Common myeloid progenitor, CD34-positive (primary cell): ENCODE measurements around the gene APBA1.

Experiments
- CTCF ChIA-PET: fragments of 350-600 bp; sonication (Branson Sonifier 250); formaldehyde crosslinking; loops from one replicate; lab custom pipeline; 2021; ENCODE audit warnings: antibody characterized with exemption; lab: Charles Lee
- POLR2A ChIA-PET: fragments of 350-600 bp; sonication (Branson Sonifier 250); formaldehyde crosslinking; loops from one replicate; lab custom pipeline; 2021; ENCODE audit warnings: antibody characterized with exemption; lab: Charles Lee
- DNase-seq, 3 donors: peaks; one replicate each; pipeline versions ENCODE4 v3.0.0 to v3.0.0-alpha.2; 2013
- H3K27ac ChIP-seq, 2 experiments: 1 replicate in 1 of 2; 2 replicates in 1 of 2; pipeline ENCODE4 v1.7.0; 2013; ENCODE audit warnings: inconsistent platforms in 2 of 2, low read length in 2 of 2, mild to moderate bottlenecking in 2 of 2, low read depth in 1 of 2, moderate library complexity in 1 of 2; ENCODE audit not compliant: severe bottlenecking in 2 of 2, insufficient read depth in 1 of 2, poor library complexity in 1 of 2
- H3K27me3 ChIP-seq, 5 experiments: replicated peaks in 2 of 5; 1 replicate in 3 of 5; 2 replicates in 2 of 5; pipeline versions ENCODE4 v1.6.1 to v1.7.0; 2013; ENCODE audit warnings: low read length in 4 of 5, mild to moderate bottlenecking in 2 of 5, moderate library complexity in 2 of 5, inconsistent platforms in 1 of 5; ENCODE audit not compliant: insufficient read depth in 5 of 5, control insufficient read depth in 4 of 5
- H3K36me3 ChIP-seq, 4 experiments: 1 replicate in 2 of 4; 2 replicates in 2 of 4; pipeline versions ENCODE4 v1.6.1 to v1.7.0; 2013; ENCODE audit warnings: low read length in 3 of 4, control low read depth in 1 of 4, mild to moderate bottlenecking in 1 of 4; ENCODE audit not compliant: control insufficient read depth in 4 of 4, insufficient read depth in 4 of 4
- H3K4me1 ChIP-seq, 4 experiments: 1 replicate in 3 of 4; 2 replicates in 1 of 4; pipeline versions ENCODE4 v1.6.1 to v1.7.1; 2013; ENCODE audit warnings: low read length in 3 of 4, mild to moderate bottlenecking in 3 of 4, control low read depth in 1 of 4, inconsistent platforms in 1 of 4, moderate library complexity in 1 of 4; ENCODE audit not compliant: control insufficient read depth in 4 of 4, insufficient read depth in 4 of 4; ENCODE audit errors: control extremely low read depth in 1 of 4
- H3K4me3 ChIP-seq, 7 experiments: 1 replicate in 4 of 7; 2 replicates in 3 of 7; pipeline versions ENCODE4 v1.5.1 to v1.7.0; 2013; ENCODE audit warnings: mild to moderate bottlenecking in 7 of 7, low read length in 6 of 7, moderate library complexity in 6 of 7, inconsistent platforms in 2 of 7, low read depth in 2 of 7, control low read depth in 1 of 7; ENCODE audit not compliant: insufficient read depth in 4 of 7, control insufficient read depth in 1 of 7; ENCODE audit errors: extremely low read depth in 1 of 7
- H3K9me3 ChIP-seq, 5 experiments: 1 replicate in 4 of 5; 2 replicates in 1 of 5; pipeline versions ENCODE4 v1.6.1 to v1.7.1; 2013; ENCODE audit warnings: low read length in 4 of 5, mild to moderate bottlenecking in 2 of 5, inconsistent platforms in 1 of 5, low read depth in 1 of 5, moderate library complexity in 1 of 5; ENCODE audit not compliant: control insufficient read depth in 4 of 5, insufficient read depth in 2 of 5; ENCODE audit errors: control extremely low read depth in 1 of 5
- WGBS: methylation state at CpG from one replicate; pipeline ENCODE4 v1.1.5; 2013; ENCODE audit not compliant: insufficient coverage; 5-methylcytosine and 5-hydroxymethylcytosine counted together

APBA1 gene

GRCh38 chr9:69474821-69475220, 197.3 kb downstream of the APBA1 start:
- Histone ChIP-seq H3K27ac (no peak overlapping the region), H3K27me3 (peaks cover 0 to 2% (median 0%) of the 10 kb centered on the region in 5 experiments), H3K4me3 (no peak overlapping the region), H3K9me3 (no peaks in the 10 kb centered on the region), H3K4me1 (peaks cover 0 to 3% (median 0%) of the 10 kb centered on the region in 4 experiments), H3K36me3 (no peaks in the 10 kb centered on the region)
- 67% methylated on average over 1 of the region's 4 CpGs for WGBS
- ChIA-PET POLR2A (no interaction called here), CTCF (no interaction called here)
- DNase-seq = peak in 1 of 3 donors; percentile 6

GRCh38 chr9:69472101-69472620, 200.0 kb downstream of the APBA1 start:
- POLR2A ChIA-PET = no interaction called here

GRCh38 chr9:69471433-69471832, 200.7 kb downstream of the APBA1 start:
- no peak for DNase-seq
- H3K36me3 ChIP-seq = no peaks in the 10 kb centered on the region
- POLR2A ChIA-PET = no interaction called here
- H3K4me3 ChIP-seq = no peak overlapping the region
- H3K4me1 ChIP-seq = peaks cover 0 to 3% (median 0%) of the 10 kb centered on the region in 4 experiments
- H3K27ac ChIP-seq = no peak overlapping the region
- CTCF ChIA-PET = no interaction called here
- H3K9me3 ChIP-seq = no peaks in the 10 kb centered on the region
- WGBS = no CpG with 5 or more reads among the region's 2 CpGs
- H3K27me3 ChIP-seq = peaks cover 0 to 2% (median 0%) of the 10 kb centered on the region in 5 experiments

More at GRCh38 chr9:69472101-69472620, 200.0 kb downstream of the APBA1 start:
- CTCF ChIA-PET = no interaction called here
- peaks cover 0 to 3% (median 0%) of the 10 kb centered on the region in 4 experiments for H3K4me1 ChIP-seq
- 100% methylated on average over 2 of the region's 2 CpGs for WGBS
- no peak overlapping the region for H3K4me3 ChIP-seq
- H3K9me3 ChIP-seq = no peaks in the 10 kb centered on the region
- peaks cover 0 to 2% (median 0%) of the 10 kb centered on the region in 5 experiments for H3K27me3 ChIP-seq
- no peak overlapping the region for H3K27ac ChIP-seq
- H3K36me3 ChIP-seq = no peaks in the 10 kb centered on the region
- DNase-seq = no peak

DNA sequence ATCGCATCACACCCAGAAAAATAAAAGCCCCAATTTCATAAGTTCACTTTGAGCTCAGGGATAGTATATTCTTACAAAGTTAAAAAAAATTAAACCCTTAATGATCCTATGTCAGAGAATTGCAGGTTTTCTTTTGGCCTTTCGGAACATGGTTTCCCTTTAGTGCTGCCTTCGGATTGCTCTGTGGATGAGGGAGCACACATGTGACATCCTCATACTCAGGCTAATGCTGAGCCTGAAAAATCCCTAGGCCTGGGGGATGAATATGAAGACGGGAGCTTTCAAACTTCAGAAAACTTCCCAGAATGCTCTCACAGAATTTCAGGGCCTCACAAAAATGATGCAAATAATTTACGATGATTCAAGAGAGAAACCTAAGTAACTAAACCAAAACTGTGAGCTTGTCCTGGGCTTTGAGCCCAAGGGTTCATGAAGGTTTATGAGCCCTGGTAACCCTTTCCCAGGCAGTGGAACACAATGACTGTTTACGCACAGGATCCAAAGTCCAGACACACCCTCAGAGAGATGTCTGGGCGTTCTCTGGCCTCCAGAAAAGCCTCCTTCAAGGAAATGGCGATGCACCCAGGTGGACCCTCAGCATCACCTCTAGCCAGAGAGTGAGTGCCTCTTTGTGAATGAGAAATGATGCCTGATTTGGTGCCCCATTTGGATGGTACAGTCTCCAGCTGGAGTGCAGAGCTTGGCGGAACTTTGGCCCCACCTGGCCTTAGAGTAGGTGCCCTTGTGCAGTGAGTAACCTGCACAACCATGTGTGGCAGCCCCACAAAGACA, 201.8 kb downstream of the APBA1 start:
- POLR2A ChIA-PET = no interaction called here
- Histone ChIP-seq H3K27me3 (peaks cover 0 to 2% (median 0%) of the 10 kb centered on the region in 5 experiments), H3K27ac (no peak overlapping the region), H3K36me3 (no peaks in the 10 kb centered on the region), H3K4me3 (no peak overlapping the region), H3K4me1 (peaks cover 0 to under 1% (median 0%) of the 10 kb centered on the region in 4 experiments), H3K9me3 (no peaks in the 10 kb centered on the region)
- DNase-seq = no peak
- CTCF ChIA-PET = interaction anchor here (0.9 kb wide), 1 partner anchor 141 kb away, joined by 3 read pairs; no protein-coding TSS in a partner anchor
- 95% methylated on average over 8 of the region's 9 CpGs for WGBS

DNA sequence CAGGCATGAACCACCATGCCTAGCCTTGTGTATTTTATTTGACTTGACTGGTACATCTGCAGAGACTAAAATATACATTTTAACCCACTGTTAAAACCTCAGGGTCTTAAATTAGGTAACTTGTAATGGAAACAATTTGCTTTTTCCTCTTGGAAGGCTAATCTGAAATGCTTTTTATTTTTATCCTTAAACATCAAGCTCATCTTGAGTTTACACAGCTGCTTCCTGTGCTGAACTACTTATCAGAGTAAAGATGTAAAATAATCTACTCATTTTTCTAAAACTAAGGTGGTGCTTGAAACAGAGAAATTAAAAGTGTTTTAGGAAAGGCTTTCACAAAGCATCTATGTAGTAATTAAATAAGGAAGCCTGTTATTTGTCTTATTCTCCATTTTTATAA, 203.0 kb downstream of the APBA1 start:
- no peaks in the 10 kb centered on the region for H3K4me1 ChIP-seq
- POLR2A ChIA-PET = interaction anchor here (1.0 kb wide), 1 partner anchor 16 kb away, joined by 3 read pairs; no protein-coding TSS in a partner anchor
- no peaks in the 10 kb centered on the region for H3K36me3 ChIP-seq
- no peak overlapping the region for H3K4me3 ChIP-seq
- H3K27ac ChIP-seq = no peak overlapping the region
- H3K27me3 ChIP-seq = no peaks in the 10 kb centered on the region
- no peaks in the 10 kb centered on the region for H3K9me3 ChIP-seq
- CTCF ChIA-PET = no interaction called here
- peak in 1 of 3 donors; percentile 8 for DNase-seq

GRCh38 chr9:69468380-69468779, 203.8 kb downstream of the APBA1 start:
- ChIA-PET POLR2A (no interaction called here), CTCF (no interaction called here)

GRCh38 chr9:69466151-69466550, 206.0 kb downstream of the APBA1 start:
- Histone ChIP-seq H3K4me1 (no peaks in the 10 kb centered on the region), H3K27me3 (no peaks in the 10 kb centered on the region), H3K27ac (no peak overlapping the region), H3K36me3 (no peaks in the 10 kb centered on the region), H3K9me3 (no peaks in the 10 kb centered on the region), H3K4me3 (no peak overlapping the region)
- no peak for DNase-seq
- 92% methylated on average over 8 of the region's 8 CpGs for WGBS
- ChIA-PET CTCF (no interaction called here), POLR2A (no interaction called here)

More at GRCh38 chr9:69468380-69468779, 203.8 kb downstream of the APBA1 start:
- H3K27ac ChIP-seq = no peak overlapping the region
- no peaks in the 10 kb centered on the region for H3K36me3 ChIP-seq
- WGBS = no CpG with 5 or more reads among the region's 1 CpG
- no peaks in the 10 kb centered on the region for H3K27me3 ChIP-seq
- DNase-seq = peak in 1 of 3 donors; percentile 17
- no peaks in the 10 kb centered on the region for H3K9me3 ChIP-seq
- no peak overlapping the region for H3K4me3 ChIP-seq
- no peaks in the 10 kb centered on the region for H3K4me1 ChIP-seq
